22Rv1 (cell line): ENCODE results near the gene ILKAP.

ENCODE experiments used
- ZFX ChIP-seq: fragments of 450-650 bp; IDR thresholded peaks from 2 replicates; pipeline ENCODE4 v1.6.1; 2017; ENCODE audit warnings: antibody characterized with exemption, borderline replicate concordance
- TF ChIP-seq, protein P1 (sequence below): fragments of 450-650 bp; IDR thresholded peaks from 2 replicates; pipeline ENCODE4 v1.5.1; 2017; ENCODE audit warnings: mild to moderate bottlenecking

DNA sequence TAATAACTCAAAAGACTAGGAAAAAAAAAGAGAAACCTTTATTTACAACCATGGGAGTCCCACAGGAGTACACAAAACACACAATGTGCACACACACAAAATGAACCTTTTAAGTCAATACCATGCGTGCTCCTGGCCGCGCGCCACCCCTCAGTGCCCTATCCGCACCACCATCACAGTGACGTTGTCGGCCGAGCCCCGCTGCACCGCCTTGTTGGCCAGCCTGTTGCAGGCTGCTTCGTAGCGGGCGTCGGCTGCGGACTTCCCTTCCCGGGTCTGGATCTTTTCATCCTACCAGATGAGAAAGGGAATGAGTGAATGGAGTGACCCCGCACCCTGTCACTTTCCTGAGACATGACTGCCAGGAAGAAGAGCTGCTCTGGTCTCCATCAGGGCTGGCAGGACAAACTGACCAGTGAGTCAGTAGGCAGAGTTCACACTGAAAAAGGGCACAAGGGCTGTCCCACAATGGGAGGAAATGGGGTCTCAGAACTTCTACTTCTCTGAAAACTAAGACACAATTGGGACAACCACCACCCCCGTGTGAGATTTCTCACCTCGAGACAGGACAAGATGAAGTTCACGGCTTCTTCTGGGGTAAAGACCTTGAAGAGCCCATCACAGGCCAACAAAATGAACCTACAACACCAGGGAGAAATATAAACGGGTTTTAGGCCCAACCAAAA lies 33.0 kb downstream of the ILKAP start:
- TF ChIP-seq, protein P1, sequence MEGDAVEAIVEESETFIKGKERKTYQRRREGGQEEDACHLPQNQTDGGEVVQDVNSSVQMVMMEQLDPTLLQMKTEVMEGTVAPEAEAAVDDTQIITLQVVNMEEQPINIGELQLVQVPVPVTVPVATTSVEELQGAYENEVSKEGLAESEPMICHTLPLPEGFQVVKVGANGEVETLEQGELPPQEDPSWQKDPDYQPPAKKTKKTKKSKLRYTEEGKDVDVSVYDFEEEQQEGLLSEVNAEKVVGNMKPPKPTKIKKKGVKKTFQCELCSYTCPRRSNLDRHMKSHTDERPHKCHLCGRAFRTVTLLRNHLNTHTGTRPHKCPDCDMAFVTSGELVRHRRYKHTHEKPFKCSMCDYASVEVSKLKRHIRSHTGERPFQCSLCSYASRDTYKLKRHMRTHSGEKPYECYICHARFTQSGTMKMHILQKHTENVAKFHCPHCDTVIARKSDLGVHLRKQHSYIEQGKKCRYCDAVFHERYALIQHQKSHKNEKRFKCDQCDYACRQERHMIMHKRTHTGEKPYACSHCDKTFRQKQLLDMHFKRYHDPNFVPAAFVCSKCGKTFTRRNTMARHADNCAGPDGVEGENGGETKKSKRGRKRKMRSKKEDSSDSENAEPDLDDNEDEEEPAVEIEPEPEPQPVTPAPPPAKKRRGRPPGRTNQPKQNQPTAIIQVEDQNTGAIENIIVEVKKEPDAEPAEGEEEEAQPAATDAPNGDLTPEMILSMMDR: no peak
- TF ChIP-seq ZFX: no peak
